Common myeloid progenitor, CD34-positive (primary cell): ENCODE data around the gene ZNF337.
"Not testable (repeated sequence)": the region's sequence is repeated elsewhere in the genome, so short reads cannot be mapped to it uniquely, and the experiment has no call there.

Experiments
- CTCF ChIA-PET: fragments of 350-600 bp; sonication (Branson Sonifier 250); formaldehyde crosslinking; loops from one replicate; lab custom pipeline; 2021; ENCODE audit warnings: antibody characterized with exemption; lab: Charles Lee
- POLR2A ChIA-PET: fragments of 350-600 bp; sonication (Branson Sonifier 250); formaldehyde crosslinking; loops from one replicate; lab custom pipeline; 2021; ENCODE audit warnings: antibody characterized with exemption; lab: Charles Lee
- DNase-seq, 3 donors: peaks; one replicate each; pipeline versions ENCODE4 v3.0.0 to v3.0.0-alpha.2; 2013
- H3K27ac ChIP-seq, 2 experiments: 1 replicate in 1 of 2; 2 replicates in 1 of 2; pipeline ENCODE4 v1.7.0; 2013; ENCODE audit warnings: inconsistent platforms in 2 of 2, low read length in 2 of 2, mild to moderate bottlenecking in 2 of 2, low read depth in 1 of 2, moderate library complexity in 1 of 2; ENCODE audit not compliant: severe bottlenecking in 2 of 2, insufficient read depth in 1 of 2, poor library complexity in 1 of 2
- H3K27me3 ChIP-seq, 5 experiments: replicated peaks in 2 of 5; 1 replicate in 3 of 5; 2 replicates in 2 of 5; pipeline versions ENCODE4 v1.6.1 to v1.7.0; 2013; ENCODE audit warnings: low read length in 4 of 5, mild to moderate bottlenecking in 2 of 5, moderate library complexity in 2 of 5, inconsistent platforms in 1 of 5; ENCODE audit not compliant: insufficient read depth in 5 of 5, control insufficient read depth in 4 of 5
- H3K36me3 ChIP-seq, 4 experiments: 1 replicate in 2 of 4; 2 replicates in 2 of 4; pipeline versions ENCODE4 v1.6.1 to v1.7.0; 2013; ENCODE audit warnings: low read length in 3 of 4, control low read depth in 1 of 4, mild to moderate bottlenecking in 1 of 4; ENCODE audit not compliant: control insufficient read depth in 4 of 4, insufficient read depth in 4 of 4
- H3K4me1 ChIP-seq, 4 experiments: 1 replicate in 3 of 4; 2 replicates in 1 of 4; pipeline versions ENCODE4 v1.6.1 to v1.7.1; 2013; ENCODE audit warnings: low read length in 3 of 4, mild to moderate bottlenecking in 3 of 4, control low read depth in 1 of 4, inconsistent platforms in 1 of 4, moderate library complexity in 1 of 4; ENCODE audit not compliant: control insufficient read depth in 4 of 4, insufficient read depth in 4 of 4; ENCODE audit errors: control extremely low read depth in 1 of 4
- H3K4me3 ChIP-seq, 7 experiments: 1 replicate in 4 of 7; 2 replicates in 3 of 7; pipeline versions ENCODE4 v1.5.1 to v1.7.0; 2013; ENCODE audit warnings: mild to moderate bottlenecking in 7 of 7, low read length in 6 of 7, moderate library complexity in 6 of 7, inconsistent platforms in 2 of 7, low read depth in 2 of 7, control low read depth in 1 of 7; ENCODE audit not compliant: insufficient read depth in 4 of 7, control insufficient read depth in 1 of 7; ENCODE audit errors: extremely low read depth in 1 of 7
- H3K9me3 ChIP-seq, 5 experiments: 1 replicate in 4 of 5; 2 replicates in 1 of 5; pipeline versions ENCODE4 v1.6.1 to v1.7.1; 2013; ENCODE audit warnings: low read length in 4 of 5, mild to moderate bottlenecking in 2 of 5, inconsistent platforms in 1 of 5, low read depth in 1 of 5, moderate library complexity in 1 of 5; ENCODE audit not compliant: control insufficient read depth in 4 of 5, insufficient read depth in 2 of 5; ENCODE audit errors: control extremely low read depth in 1 of 5
- WGBS: methylation state at CpG from one replicate; pipeline ENCODE4 v1.1.5; 2013; ENCODE audit not compliant: insufficient coverage; 5-methylcytosine and 5-hydroxymethylcytosine counted together

The ZNF337 gene

DNA sequence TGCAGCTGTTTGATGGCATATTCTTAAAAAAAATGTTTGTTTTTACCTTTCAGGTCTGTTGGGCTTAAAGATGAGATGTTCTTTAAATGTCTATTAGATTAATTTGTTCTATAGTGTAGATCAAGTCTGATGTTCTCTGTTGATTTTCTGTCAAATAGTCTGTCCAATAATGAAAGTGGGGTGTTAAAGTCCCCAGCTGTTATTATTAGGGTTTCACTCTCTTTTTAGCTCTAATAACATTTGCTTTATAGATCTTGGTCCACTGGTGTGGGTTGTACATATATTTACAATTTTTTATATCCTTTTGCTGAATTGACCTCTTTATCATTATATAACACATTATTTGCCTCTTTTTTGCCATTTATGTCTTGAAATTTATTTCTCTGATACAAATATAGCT, 11.0 kb upstream of the ZNF337 start:
- no peak for DNase-seq
- Histone ChIP-seq H3K9me3 (peaks cover 0 to 16% (median 3%) of the 10 kb centered on the region in 5 experiments), H3K27ac (no peak overlapping the region), H3K27me3 (no peaks in the 10 kb centered on the region), H3K4me1 (no peaks in the 10 kb centered on the region), H3K4me3 (no peak overlapping the region), H3K36me3 (peaks cover 0 to 5% (median 0%) of the 10 kb centered on the region in 4 experiments)
- POLR2A ChIA-PET = no interaction called here
- CTCF ChIA-PET = no interaction called here

DNA sequence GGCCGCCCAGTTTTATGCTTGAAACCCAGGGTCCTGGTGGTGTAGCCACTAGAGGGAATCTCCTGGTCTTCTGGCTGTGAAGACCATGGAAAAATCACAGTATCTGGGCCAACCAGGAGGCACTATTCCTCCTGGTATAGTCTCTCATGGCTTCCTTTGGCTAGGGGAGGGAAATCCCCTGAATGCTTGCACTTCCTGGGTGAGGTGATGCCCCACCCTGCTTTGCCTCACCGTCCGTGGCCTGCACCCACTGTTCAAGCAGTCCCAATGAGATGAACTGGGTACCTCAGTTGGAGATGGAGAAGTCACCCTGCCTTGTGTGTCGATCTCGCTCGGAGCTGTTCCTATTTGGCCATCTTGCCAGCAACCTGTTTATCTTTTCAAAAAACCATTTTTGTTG, 10.1 kb upstream of the ZNF337 start:
- H3K4me3 ChIP-seq = no peak overlapping the region
- H3K27ac ChIP-seq = no peak overlapping the region
- ChIA-PET POLR2A (no interaction called here), CTCF (no interaction called here)
- peaks cover 0 to 16% (median 3%) of the 10 kb centered on the region in 5 experiments for H3K9me3 ChIP-seq
- DNase-seq = no peak
- H3K27me3 ChIP-seq = no peaks in the 10 kb centered on the region
- H3K36me3 ChIP-seq = peaks cover 0 to 5% (median 0%) of the 10 kb centered on the region in 4 experiments
- H3K4me1 ChIP-seq = no peaks in the 10 kb centered on the region
- 91% methylated on average over 6 of the region's 6 CpGs for WGBS

DNA sequence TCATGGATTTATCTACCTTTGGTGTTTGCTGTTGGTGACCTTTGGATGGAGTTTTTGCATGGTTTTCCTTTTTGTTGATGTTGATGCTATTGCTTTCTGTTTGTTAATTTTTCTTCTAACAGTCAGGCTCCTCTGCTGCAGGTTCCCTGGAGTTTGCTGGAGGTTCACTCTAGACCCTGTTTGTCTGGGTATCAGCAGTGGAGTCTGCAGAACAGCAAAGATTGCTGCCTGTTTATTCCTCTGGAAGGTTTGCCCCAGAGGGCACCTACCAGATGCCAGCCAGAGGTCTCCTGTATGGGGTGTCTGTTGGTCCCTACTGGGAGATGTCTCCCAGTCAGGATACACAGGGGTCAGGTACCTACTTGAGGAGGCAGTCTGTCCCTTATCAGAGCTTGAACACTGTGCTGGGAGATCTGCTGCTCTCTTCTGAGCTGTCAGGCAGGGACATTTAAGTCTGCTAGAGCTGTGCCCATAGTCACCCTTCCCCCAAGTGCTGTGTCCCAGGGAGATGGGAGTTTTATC, 9.2 kb upstream of the ZNF337 start:
- Histone ChIP-seq H3K9me3 (peaks cover 0 to 17% (median 3%) of the 10 kb centered on the region in 5 experiments), H3K4me3 (no peak overlapping the region), H3K27ac (no peak overlapping the region), H3K36me3 (peaks cover 0 to 5% (median 0%) of the 10 kb centered on the region in 4 experiments), H3K4me1 (no peaks in the 10 kb centered on the region), H3K27me3 (no peaks in the 10 kb centered on the region)
- DNase-seq = no peak
- CTCF ChIA-PET = no interaction called here
- POLR2A ChIA-PET = no interaction called here

DNA sequence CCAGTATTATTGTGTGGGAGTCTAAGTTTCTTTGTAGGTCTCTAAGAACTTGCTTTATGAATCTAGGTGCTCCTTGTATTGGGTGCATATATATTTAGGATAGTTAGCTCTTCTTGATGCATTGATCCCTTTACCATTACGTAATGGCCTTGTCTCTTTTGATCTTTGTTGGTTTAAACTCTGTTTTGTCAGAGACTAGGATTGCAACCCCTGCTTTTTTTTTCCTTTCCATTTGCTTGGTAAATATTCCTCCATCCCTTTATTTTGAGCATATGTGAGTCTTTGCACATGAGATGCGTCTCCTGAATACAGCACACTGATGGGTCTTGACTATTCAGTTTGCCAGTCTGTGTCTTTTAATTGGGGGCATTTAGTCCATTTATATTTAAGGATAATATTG, 7.7 kb upstream of the ZNF337 start:
- H3K27ac ChIP-seq, CTCF ChIA-PET, H3K27me3 ChIP-seq, H3K4me1 ChIP-seq, POLR2A ChIA-PET, H3K4me3 ChIP-seq, H3K36me3 ChIP-seq, DNase-seq: not testable (repeated sequence)
- H3K9me3 ChIP-seq = peaks cover 0 to 27% (median 3%) of the 10 kb centered on the region in 5 experiments
- WGBS = 100% methylated on average over 1 of the region's 2 CpGs

DNA sequence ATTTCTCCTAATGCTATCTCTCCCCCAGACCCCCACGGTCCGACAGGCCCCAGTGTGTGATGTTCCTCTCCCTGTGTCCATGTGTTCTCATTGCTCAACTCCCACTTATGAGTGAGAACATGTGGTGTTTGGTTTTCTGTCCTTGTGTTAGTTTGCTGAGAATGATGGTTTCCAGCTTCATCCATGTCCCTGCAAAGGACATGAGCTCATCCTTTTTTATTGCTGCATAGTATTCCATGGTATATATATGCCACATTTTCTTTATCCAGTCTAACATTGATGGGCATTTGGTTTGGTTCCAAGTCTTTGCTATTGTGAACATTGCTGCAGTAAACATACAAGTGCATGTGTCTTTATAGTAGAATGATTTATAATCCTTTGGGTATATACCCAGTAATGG, 4.2 kb upstream of the ZNF337 start:
- no CpG with 5 or more reads among the region's 2 CpGs for WGBS
- POLR2A ChIA-PET, CTCF ChIA-PET: not testable (repeated sequence)

DNA sequence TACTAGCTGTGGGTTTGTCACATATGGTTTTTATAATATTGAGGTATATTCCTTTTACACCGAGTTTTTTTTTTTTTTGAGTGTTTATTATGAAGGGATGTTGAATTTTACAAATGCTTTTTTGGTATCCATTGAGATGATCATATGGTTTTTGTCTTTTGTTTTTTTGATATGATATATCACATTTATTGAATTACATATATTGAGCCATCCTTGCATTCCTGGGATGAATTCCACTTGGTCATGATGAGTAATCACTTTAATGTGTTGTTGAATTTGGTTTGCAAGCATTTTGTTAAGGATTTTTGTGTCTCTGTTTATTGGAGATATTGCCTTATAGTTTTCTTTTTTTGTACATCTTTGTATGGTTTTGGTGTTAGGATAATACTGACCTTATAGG, 3.3 kb upstream of the ZNF337 start:
- DNase-seq = peak; percentile 18 to 67 (median 61)
- POLR2A ChIA-PET = no interaction called here
- no peaks in the 10 kb centered on the region for H3K27me3 ChIP-seq
- H3K4me1 ChIP-seq = peaks cover 5 to 9% (median 8%) of the 10 kb centered on the region in 4 experiments
- H3K36me3 ChIP-seq = no peaks in the 10 kb centered on the region
- H3K27ac ChIP-seq = no peak overlapping the region
- CTCF ChIA-PET = no interaction called here
- H3K4me3 ChIP-seq = no peak overlapping the region
- no CpG with 5 or more reads among the region's 1 CpG for WGBS
- peaks cover 0 to 14% (median 0%) of the 10 kb centered on the region in 5 experiments for H3K9me3 ChIP-seq

More for the DNA sequence above, 4.2 kb upstream of the ZNF337 start:
- not testable (repeated sequence) for H3K4me1 ChIP-seq, H3K27ac ChIP-seq, DNase-seq, H3K27me3 ChIP-seq, H3K4me3 ChIP-seq, H3K36me3 ChIP-seq
- H3K9me3 ChIP-seq = peaks cover 0 to 15% (median 3%) of the 10 kb centered on the region in 5 experiments

DNA sequence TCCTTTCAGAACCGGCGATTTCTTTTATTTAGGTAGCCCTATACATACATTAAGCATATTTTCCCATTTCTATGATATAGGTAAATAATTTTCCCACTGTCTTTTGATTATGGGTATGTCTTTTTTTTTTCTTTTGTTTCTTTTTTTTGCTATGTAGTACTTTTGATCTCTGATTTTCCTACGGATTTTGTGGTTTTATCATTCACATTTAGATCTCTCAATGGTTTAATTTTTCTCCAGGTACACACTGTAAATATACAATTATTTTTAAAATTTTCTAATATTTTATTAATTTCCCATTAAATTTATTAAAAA, 436 bp upstream of the ZNF337 start:
- H3K4me1 ChIP-seq = peaks cover 5 to 9% (median 8%) of the 10 kb centered on the region in 4 experiments
- peaks cover 0 to 4% (median under 1%) of the 10 kb centered on the region in 4 experiments for H3K36me3 ChIP-seq
- H3K27me3 ChIP-seq = no peaks in the 10 kb centered on the region
- no CpG with 5 or more reads among the region's 3 CpGs for WGBS
- H3K27ac ChIP-seq = peak overlapping the region; percentile 70 to 85
- peaks cover 0 to 14% (median 0%) of the 10 kb centered on the region in 5 experiments for H3K9me3 ChIP-seq
- peak overlapping the region; percentile 82 to 97 (median 89) for H3K4me3 ChIP-seq
- no peak for DNase-seq
- POLR2A ChIA-PET = no interaction called here
- CTCF ChIA-PET = no interaction called here
